K562 (cell line): ENCODE results near the gene IGSF21. TPM values are rescaled to one million over a fixed set of nuclear protein-coding genes. Genes with fewer than 3 reads are reported as not detected.

ENCODE experiments used
- CBX3 ChIP-seq, 2 experiments: IDR thresholded peaks; 1 replicate in 1 of 2; 2 replicates in 1 of 2; pipeline ENCODE4 v1.6.1; 2012; ENCODE audit warnings: inconsistent platforms in 2 of 2, low read length in 2 of 2, borderline replicate concordance in 1 of 2, control low read depth in 1 of 2
- FOXP1 ChIP-seq: sonication (generic); formaldehyde crosslinking; IDR thresholded peaks from 2 replicates; pipeline ENCODE4 v1.8.0; 2022; ENCODE audit warnings: mild to moderate bottlenecking, missing genetic modification reagents
- KDM5B ChIP-seq: fragments of 200-600 bp; sonication (generic); IDR thresholded peaks from 2 replicates; pipeline ENCODE4 v1.6.1; 2012; ENCODE audit warnings: low read depth, mild to moderate bottlenecking, moderate library complexity, low read length, control low read depth, inconsistent platforms; ENCODE audit not compliant: insufficient replicate concordance
- NEUROD1 ChIP-seq: fragments of 150-350 bp; IDR thresholded peaks from 2 replicates; pipeline ENCODE4 v1.6.1; 2014; ENCODE audit warnings: borderline replicate concordance, low read length, low read depth; ENCODE audit not compliant: partially characterized antibody
- PHTF2 ChIP-seq: fragments of 250-450 bp; sonication (Bioruptor Pico); IDR thresholded peaks from 2 replicates; pipeline ENCODE4 v1.5.0; 2021; ENCODE audit warnings: mild to moderate bottlenecking
- PTBP1 ChIP-seq: fragments of 200-400 bp; formaldehyde crosslinking; IDR thresholded peaks from 2 replicates; pipeline ENCODE4 v1.6.1; 2017; ENCODE audit warnings: low read depth, low read length
- RFX1 ChIP-seq: fragments of 450-650 bp; IDR thresholded peaks from 2 replicates; pipeline ENCODE4 v1.6.1; 2016; ENCODE audit warnings: mild to moderate bottlenecking, moderate library complexity
- SIN3A ChIP-seq, 2 experiments: fragments of 150-350 bp in 1 of 2; IDR thresholded peaks; 2 replicates each; pipeline ENCODE4 v1.6.1; 2011 to 2016; ENCODE audit warnings: borderline replicate concordance in 2 of 2, low read depth in 2 of 2, low read length in 2 of 2, mild to moderate bottlenecking in 2 of 2, moderate library complexity in 2 of 2; ENCODE audit not compliant: control insufficient read depth in 1 of 2
- SNRNP70 ChIP-seq: fragments of 200-400 bp; formaldehyde crosslinking; optimal IDR thresholded peaks from 2 replicates; pipeline ENCODE3; 2017; ENCODE audit warnings: low read depth, low read length
- TFAM ChIP-seq: fragments of 250-450 bp; sonication (Bioruptor Pico); conservative IDR thresholded peaks from 2 replicates; pipeline ENCODE4 v1.5.0; 2021; ENCODE audit warnings: mild to moderate bottlenecking, moderate library complexity
- ZBTB7A ChIP-seq: IDR thresholded peaks from 2 replicates; pipeline ENCODE4 v1.6.1; 2011; ENCODE audit warnings: low read depth, mild to moderate bottlenecking, low read length, moderate library complexity, borderline replicate concordance; ENCODE audit not compliant: control insufficient read depth
- ZNF408 ChIP-seq: fragments of 250-450 bp; sonication (Bioruptor Pico); IDR thresholded peaks from 2 replicates; pipeline ENCODE4 v1.4.0; 2020; ENCODE audit warnings: low read depth, mild to moderate bottlenecking, moderate library complexity
- ZNF445 ChIP-seq: fragments of 250-450 bp; sonication (Bioruptor Pico); IDR thresholded peaks from 2 replicates; pipeline ENCODE4 v1.4.0; 2020; ENCODE audit warnings: low read depth, mild to moderate bottlenecking, moderate library complexity
- ZNF512 ChIP-seq: IDR thresholded peaks from 2 replicates; pipeline ENCODE4 v1.6.1; 2016; ENCODE audit warnings: missing genetic modification characterization, missing compliant biosample characterization
- ZNF77 ChIP-seq: fragments of 250-450 bp; sonication (Bioruptor Pico); IDR thresholded peaks from 2 replicates; pipeline ENCODE4 v1.5.0; 2020
- polyA plus RNA-seq, 8 experiments: library from polyadenylated mRNA; depleted of rRNA in 4 of 8; stranded (reverse) in 5 of 8; unstranded in 3 of 8; fragments of >200 nt; fragmentation: Nextera tagmentation in 2 of 8; fragmentation: Illumina TruSeq in 1 of 8; extraction: Ambion mirVana in 2 of 8; extraction: Trizol in 1 of 8; gene quantifications; 2 replicates each; pipeline versions ENCODE4 v1.2.1 to v1.2.3, GENCODE V29; 2011 to 2014; ENCODE audit warnings: inconsistent platforms in 1 of 8, missing spikeins in 1 of 8
- total RNA-seq, 7 experiments: library from RNA; depleted of rRNA in 6 of 7; stranded (reverse); fragments of >200 nt in 6 of 7; fragmentation: Illumina TruSeq in 2 of 7; extraction: Trizol in 2 of 7; gene quantifications; 2 replicates each; pipeline versions ENCODE4 v1.2.1 to v1.2.3, GENCODE V29; 2011 to 2021; ENCODE audit warnings: low replicate concordance in 1 of 7

Gene IGSF21
- total and polyA plus RNA-seq, 9 of the 15 experiments (the other 6 are each of a cell fraction or from before 2014, with no cell fraction given) = not detected

- no peak for TF ChIP-seq KDM5B
- TF ChIP-seq CBX3 (IDR thresholded peaks at IDR 0.05; ENCODE audit: borderline replicate concordance in 1 of 2, low read length in 2 of 2) = no peak
- no peak for TF ChIP-seq PHTF2 (CRISPR knock-in tag)
- TF ChIP-seq ZNF445 = no peak
- TF ChIP-seq TFAM (CRISPR knock-in tag) = no peak
- no peak for TF ChIP-seq SNRNP70
- no peak for TF ChIP-seq NEUROD1
- TF ChIP-seq SIN3A (IDR thresholded peaks at IDR 0.05; ENCODE audit: borderline replicate concordance in 2 of 2, control insufficient read depth in 1 of 2, low read depth in 2 of 2, low read length in 2 of 2) = no peak
- no peak for TF ChIP-seq RFX1
- no peak for TF ChIP-seq FOXP1 (CRISPR knock-in tag)
- TF ChIP-seq ZNF77 (CRISPR knock-in tag) = no peak
- TF ChIP-seq ZNF512 = no peak
- no peak for TF ChIP-seq ZNF408 (CRISPR knock-in tag)
- no peak for TF ChIP-seq PTBP1
- TF ChIP-seq ZBTB7A = no peak
These were observed 315.4 kb downstream of the IGSF21 start (continued) for GRCh38 chr1:18422954-18423353.
